Testis (tissue), 2 donors: ENCODE results near the gene ACSL6.

Experiments
- POLR2A ChIP-seq: fragments of 450-650 bp; IDR thresholded peaks from one replicate; pipeline ENCODE4 v1.6.1; 2017; ENCODE audit warnings: antibody characterized with exemption, mild to moderate bottlenecking, moderate library complexity
- TF ChIP-seq, protein P1 (sequence below), 3 experiments: fragments of 450-650 bp in 2 of 3; fragments of 200-600 bp in 1 of 3; sonication (generic) in 1 of 3; IDR thresholded peaks; one replicate each; pipeline ENCODE4 v1.5.1; 2016 to 2019; ENCODE audit warnings: antibody characterized with exemption in 3 of 3, mild to moderate bottlenecking in 2 of 3, moderate library complexity in 1 of 3

DNA sequence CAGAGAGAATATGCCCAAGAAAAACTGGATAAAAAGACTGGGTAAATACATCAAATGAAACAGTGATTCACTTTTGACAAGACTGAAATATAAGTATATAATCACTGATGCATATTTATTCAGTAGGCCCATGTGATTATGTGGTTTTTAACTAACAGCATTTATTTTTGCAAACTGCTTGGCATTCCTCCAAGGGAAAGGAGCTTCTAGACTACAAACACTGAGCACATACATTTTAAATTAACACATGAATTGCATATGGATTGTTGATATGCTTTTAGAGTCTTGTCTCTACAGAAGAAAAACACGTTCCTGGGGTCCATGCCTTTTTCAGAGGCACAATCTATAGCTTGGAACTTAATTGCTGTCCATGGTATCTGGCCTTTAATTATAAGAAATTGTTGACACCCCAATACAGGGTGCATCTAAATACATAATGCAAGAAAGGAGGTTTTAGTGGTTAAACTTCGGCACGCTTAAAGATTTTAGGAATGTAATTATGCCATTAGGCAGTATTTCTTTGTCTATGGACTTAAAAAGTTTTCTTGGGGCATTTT, 59.1 kb downstream of the ACSL6 start:
- TF ChIP-seq, protein P1, sequence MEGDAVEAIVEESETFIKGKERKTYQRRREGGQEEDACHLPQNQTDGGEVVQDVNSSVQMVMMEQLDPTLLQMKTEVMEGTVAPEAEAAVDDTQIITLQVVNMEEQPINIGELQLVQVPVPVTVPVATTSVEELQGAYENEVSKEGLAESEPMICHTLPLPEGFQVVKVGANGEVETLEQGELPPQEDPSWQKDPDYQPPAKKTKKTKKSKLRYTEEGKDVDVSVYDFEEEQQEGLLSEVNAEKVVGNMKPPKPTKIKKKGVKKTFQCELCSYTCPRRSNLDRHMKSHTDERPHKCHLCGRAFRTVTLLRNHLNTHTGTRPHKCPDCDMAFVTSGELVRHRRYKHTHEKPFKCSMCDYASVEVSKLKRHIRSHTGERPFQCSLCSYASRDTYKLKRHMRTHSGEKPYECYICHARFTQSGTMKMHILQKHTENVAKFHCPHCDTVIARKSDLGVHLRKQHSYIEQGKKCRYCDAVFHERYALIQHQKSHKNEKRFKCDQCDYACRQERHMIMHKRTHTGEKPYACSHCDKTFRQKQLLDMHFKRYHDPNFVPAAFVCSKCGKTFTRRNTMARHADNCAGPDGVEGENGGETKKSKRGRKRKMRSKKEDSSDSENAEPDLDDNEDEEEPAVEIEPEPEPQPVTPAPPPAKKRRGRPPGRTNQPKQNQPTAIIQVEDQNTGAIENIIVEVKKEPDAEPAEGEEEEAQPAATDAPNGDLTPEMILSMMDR (IDR thresholded peaks at IDR 0.05) = no peak
- no peak for TF ChIP-seq POLR2A
